SU-DHL-6 (cell line): ENCODE measurements around the gene PADI4.

Source experiments
- CTCF ChIP-seq: fragments of 200-600 bp; sonication (generic); IDR thresholded peaks from one replicate; pipeline ENCODE4 v1.5.1; 2017; ENCODE audit warnings: antibody characterized with exemption, mild to moderate bottlenecking, low read length, moderate library complexity; ENCODE audit not compliant: insufficient read depth, poor library complexity, severe bottlenecking
- EZH2phosphoT487 ChIP-seq: fragments of 200-600 bp; sonication (generic), shearing (Covaris generic); conservative IDR thresholded peaks from 2 replicates; pipeline ENCODE4 v1.6.1; 2018; ENCODE audit warnings: mild to moderate bottlenecking, antibody characterized with exemption, low read length, moderate library complexity, mixed read lengths

GRCh38 chr1:17313530-17314309 is 5.7 kb downstream of the PADI4 start:
- TF ChIP-seq CTCF (no peak), EZH2phosphoT487 (no peak)
